Gastroesophageal sphincter (tissue), 3 donors: Measurements from ENCODE around the gene MYL3.
"Not testable (repeated sequence)": the region's sequence is repeated elsewhere in the genome, so short reads cannot be mapped to it uniquely, and the experiment has no call there.

Experiments used
- CTCF ChIP-seq, 4 experiments: fragments of 200-600 bp in 2 of 4; fragments of 450-650 bp in 2 of 4; sonication (generic) in 1 of 4; IDR thresholded peaks; one replicate each; pipeline ENCODE4 v1.5.1; 2017 to 2019; ENCODE audit warnings: antibody characterized with exemption in 4 of 4, mild to moderate bottlenecking in 2 of 4, moderate library complexity in 2 of 4
- POLR2A ChIP-seq, 2 donors: fragments of 450-650 bp; IDR thresholded peaks; one replicate each; pipeline ENCODE4 v1.6.1; 2017; ENCODE audit warnings: antibody characterized with exemption in 2 of 2, mild to moderate bottlenecking in 2 of 2, moderate library complexity in 1 of 2

DNA sequence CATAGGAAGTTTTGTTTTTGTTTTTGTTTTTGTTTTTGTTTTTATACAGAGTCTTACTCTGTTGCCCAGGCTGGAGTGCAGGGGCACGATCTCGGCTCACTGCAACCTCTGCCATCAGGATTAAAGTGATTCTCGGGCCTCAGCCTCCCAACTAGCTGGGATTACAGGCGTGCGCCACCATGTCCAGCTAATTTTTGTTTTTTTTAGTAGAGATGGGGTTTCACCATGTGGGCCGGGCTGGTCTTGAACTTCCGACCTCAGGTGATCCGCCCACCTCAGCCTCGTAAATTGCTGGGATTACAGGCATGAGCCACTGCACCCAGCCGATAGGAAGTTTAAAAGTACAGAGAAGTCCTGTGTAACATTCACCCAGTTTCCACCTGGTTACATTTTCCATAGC, 47.7 kb upstream of the MYL3 start:
- not testable (repeated sequence) for TF ChIP-seq CTCF, POLR2A (IDR thresholded peaks at IDR 0.05)
